CD4-positive, alpha-beta T cell treated with Interleukin-15 for 1 hour (primary cell): Measurements from ENCODE around the gene KLHL9.
"Not testable (repeated sequence)": the region's sequence is repeated elsewhere in the genome, so short reads cannot be mapped to it uniquely, and the experiment has no call there.

ENCODE experiments used
- DNase-seq: peaks from one replicate; pipeline ENCODE4 v3.0.0-alpha.2; 2020

The KLHL9 gene, protein sequence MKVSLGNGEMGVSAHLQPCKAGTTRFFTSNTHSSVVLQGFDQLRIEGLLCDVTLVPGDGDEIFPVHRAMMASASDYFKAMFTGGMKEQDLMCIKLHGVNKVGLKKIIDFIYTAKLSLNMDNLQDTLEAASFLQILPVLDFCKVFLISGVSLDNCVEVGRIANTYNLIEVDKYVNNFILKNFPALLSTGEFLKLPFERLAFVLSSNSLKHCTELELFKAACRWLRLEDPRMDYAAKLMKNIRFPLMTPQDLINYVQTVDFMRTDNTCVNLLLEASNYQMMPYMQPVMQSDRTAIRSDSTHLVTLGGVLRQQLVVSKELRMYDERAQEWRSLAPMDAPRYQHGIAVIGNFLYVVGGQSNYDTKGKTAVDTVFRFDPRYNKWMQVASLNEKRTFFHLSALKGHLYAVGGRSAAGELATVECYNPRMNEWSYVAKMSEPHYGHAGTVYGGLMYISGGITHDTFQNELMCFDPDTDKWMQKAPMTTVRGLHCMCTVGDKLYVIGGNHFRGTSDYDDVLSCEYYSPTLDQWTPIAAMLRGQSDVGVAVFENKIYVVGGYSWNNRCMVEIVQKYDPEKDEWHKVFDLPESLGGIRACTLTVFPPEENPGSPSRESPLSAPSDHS

GRCh38 chr9:21334701-21335632 lies at the start of gene KLHL9:
Gene KLHL9 (minus strand): TSS chr9:21335404. CDS start chr9:21334859, 545 bp downstream.
- peak; percentile 89 for DNase-seq

DNA sequence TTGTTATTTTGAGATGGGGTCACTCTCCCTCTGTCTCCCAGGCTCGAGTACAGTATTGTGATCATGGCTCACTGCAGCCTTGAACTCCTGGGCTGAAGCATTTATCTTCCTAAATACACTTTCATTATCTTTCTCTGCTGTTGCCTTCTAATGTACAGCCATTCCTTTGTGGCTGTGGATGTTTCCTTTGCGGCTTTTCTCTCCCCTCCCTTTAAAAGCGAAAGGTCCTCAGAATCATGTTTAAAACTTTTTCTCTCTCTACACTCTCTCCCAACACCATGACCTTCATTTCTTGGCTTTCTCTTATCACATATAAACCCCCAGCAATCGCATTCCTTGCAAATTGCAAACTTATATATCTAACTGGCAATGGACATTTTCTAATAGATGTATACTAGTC lies 48.4 kb upstream of the KLHL9 start:
- no peak for DNase-seq

GRCh38 chr9:21381448-21382339 lies 46.5 kb upstream of the KLHL9 start:
- peak; percentile 64 for DNase-seq

- DNase-seq = not testable (repeated sequence)
Observed at GRCh38 chr9:21371467-21371866, 36.3 kb upstream of the KLHL9 start.

DNA sequence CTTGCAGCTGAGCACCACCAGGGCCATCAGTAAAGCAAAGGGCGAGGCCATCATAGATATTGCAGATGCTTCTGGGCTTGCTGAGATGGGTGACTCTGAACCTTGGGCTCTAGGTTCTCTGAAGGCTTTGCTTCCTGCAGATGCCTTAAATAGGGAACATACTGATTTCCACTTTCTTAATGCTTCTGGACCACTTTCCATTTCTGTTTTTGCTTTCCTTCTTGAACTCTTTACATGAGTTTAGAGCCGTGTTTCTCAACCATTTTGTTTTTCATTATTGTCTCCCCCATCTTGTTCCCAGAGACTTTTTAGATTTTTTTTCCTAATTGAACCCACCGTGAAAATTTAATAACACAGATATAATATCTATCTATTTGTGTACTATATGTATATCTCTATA lies 32.8 kb upstream of the KLHL9 start, which contains the start of gene IFNA13:
Gene IFNA13 (minus strand): TSS at position 101 of the 400 bp plus-strand sequence. CDS start 47 bp downstream, at position 54.
- DNase-seq = no peak

GRCh38 chr9:21367169-21367568 lies 32.0 kb upstream of the KLHL9 start:
- DNase-seq = not testable (repeated sequence)

GRCh38 chr9:21362287-21362686 lies 27.1 kb upstream of the KLHL9 start:
- DNase-seq = no peak

GRCh38 chr9:21357479-21358460 lies 22.6 kb upstream of the KLHL9 start:
- DNase-seq = no peak

DNA sequence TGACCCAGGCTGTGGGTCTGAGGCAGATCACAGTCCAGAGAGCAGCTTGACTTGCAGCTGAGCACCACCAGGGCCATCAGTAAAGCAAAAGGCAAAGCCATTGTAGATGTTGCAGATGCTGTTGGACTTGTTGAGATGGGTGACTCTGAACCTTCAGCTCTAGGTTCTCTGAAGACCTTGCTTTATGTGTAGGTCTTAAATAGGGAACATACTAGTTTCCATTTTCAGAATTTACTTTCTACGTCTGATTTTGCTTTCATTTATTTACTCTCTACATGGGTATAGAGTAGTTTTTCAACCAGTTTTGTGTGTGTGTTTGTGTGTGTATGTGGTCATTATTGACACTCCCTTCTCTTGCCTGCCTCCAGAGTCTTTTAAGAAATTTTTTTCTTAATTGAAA lies 15.6 kb upstream of the KLHL9 start, which contains the start of gene IFNA6:
Gene IFNA6 (minus strand): TSS at position 101 of the 400 bp plus-strand sequence. CDS start 0 bp downstream, at position 101.
- no peak for DNase-seq

GRCh38 chr9:21348430-21348970 lies 13.3 kb upstream of the KLHL9 start:
- no peak for DNase-seq

- no peak for DNase-seq
Observed at GRCh38 chr9:21340735-21341134, 5.5 kb upstream of the KLHL9 start.

DNA sequence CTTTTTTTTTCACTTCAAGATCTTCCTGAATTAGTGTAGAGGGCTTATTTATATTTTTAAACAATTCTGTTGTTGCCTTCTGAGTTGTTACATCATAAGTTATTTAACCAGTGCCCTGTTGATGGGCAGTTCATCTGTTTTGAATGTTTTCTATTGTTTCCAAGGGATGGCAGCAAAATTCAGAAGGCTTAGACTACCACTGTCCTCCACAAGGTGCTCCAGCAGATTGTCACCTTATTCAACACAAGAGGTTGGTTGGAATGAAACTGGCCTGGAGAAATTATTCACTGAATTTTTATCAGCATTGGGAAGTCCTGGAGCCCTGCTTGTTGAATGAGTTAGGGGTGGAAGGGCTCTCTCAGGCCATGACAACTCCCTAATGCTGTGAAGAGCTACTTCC lies 1.3 kb upstream of the KLHL9 start:
- DNase-seq = no peak

DNA sequence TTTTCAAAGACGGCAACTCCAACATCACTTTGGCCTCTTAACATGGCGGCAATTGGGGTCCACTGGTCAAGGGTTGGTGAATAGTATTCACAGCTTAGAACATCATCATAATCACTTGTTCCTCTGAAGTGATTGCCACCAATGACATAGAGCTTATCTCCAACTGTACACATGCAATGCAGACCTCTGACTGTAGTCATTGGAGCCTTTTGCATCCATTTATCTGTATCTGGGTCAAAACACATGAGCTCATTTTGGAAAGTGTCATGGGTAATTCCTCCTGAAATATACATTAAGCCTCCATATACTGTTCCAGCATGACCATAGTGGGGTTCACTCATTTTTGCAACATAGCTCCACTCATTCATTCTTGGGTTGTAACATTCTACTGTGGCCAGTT lies 2.0 kb downstream of the KLHL9 start:
- DNase-seq = no peak

DNA sequence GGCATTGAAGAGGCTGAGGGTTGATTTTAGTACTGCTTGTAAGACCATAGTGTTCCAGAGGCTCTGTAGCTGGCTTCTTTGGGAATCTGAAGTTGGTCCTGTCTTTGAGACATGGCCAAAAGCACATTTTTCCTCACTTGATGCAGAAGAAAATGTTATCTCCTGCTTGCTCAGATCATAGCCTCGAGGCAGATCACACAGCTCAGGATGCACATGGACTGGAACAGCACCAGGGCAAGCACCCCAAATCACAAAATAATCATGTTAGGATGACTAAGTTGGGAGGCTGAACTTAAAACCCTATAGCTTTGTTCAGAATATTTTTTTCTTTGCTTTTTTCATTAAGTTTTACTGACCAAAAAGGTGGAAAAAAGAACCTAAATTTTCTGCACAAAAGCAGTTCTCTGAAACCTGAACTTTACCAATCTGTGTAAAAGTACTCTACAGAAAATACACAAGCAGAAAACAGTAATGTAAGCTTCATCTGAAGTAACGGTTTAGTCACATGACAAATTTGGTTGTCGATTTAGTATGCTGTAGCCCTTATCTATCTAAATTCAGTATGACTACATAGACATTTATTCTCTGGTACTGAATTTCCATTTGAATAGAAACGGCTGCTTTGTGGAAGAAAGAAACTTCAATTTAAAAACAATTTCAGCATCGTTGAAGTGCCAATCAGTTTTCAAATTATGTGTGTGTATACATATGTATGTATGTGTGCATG lies 3.4 kb downstream of the KLHL9 start:
- no peak for DNase-seq

GRCh38 chr9:21326526-21327139 lies 8.6 kb downstream of the KLHL9 start:
- no peak for DNase-seq

DNA sequence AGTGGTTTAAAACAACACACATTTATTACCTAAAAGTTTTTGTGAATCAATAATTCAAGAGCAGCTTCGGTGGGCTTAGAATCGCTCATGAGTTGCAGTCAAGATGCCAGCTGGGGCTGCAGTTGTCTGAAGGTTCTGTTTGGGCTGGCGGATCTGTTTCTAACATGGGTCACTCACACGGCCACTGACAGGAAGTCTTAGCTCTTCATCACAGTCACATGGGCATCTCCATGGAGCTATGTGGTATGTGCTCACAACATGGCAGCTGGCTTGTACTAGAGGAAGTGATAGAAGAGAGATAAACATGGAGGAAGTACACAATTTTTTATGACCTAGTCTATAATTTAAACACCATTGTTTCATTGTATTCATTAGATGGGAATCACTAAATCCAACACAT lies 11.2 kb downstream of the KLHL9 start:
- DNase-seq = no peak

DNA sequence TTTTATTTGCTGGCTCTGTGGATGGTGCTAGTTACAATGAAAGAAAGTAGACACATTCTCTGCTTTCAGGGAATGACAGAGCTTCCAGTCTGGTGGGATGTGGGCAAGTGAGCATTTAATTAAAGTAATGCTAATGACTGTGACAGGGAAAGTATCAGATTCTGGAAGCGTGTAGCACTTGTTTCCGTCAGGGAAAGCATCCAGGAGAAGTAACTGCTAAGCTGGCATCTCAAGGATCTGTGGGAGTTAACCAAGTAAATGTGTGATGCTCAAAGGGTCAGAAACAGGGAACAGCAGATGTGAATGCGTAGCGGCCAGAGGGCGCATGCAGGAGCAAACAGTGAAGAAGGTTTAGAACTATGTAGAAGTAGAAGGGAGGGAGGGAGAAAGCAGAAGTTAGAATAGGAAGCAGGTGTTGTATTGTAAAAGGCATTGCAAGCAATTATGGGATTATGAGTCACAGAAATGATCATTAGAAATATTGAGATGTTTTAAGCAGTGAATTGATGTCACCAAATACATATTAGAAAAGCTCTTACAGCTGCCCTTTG lies 12.2 kb downstream of the KLHL9 start:
- DNase-seq = no peak

- DNase-seq = no peak
Observed at GRCh38 chr9:21320465-21320864, 14.7 kb downstream of the KLHL9 start.
